Panc1 (cell line): ENCODE results near the gene GRM7. TPM values are rescaled to one million over a fixed set of nuclear protein-coding genes. Genes with fewer than 3 reads are reported as not detected.

Source experiments
- ATAC-seq: fragments of 200-7000 bp; cut with Tn5 transposase; 2 replicates; pipeline ENCODE4 v1.9.1; 2020; ENCODE audit warnings: mild to moderate bottlenecking, moderate library complexity
- BruUV-seq: library from RNA; stranded (reverse); fragments of 400-500 nt; replicated peaks from 2 replicates; lab custom pipeline; 2021; lab: Mats Ljungman, UMichigan
- CTCF ChIA-PET: fragments of 300-600 bp; sonication (Branson Sonifier 250); formaldehyde crosslinking; loops from one replicate; lab custom pipeline; 2022; ENCODE audit warnings: antibody characterized with exemption; lab: Charles Lee
- POLR2A ChIA-PET: fragments of 300-600 bp; sonication (Branson Sonifier 250); formaldehyde crosslinking; loops from one replicate; lab custom pipeline; 2022; ENCODE audit warnings: antibody characterized with exemption; lab: Charles Lee
- DNase-seq: peaks from one replicate; pipeline ENCODE4 v3.0.0-alpha.2; 2010; ENCODE audit warnings: low read depth, low spot score
- H3K27ac ChIP-seq: 2 replicates; pipeline ENCODE4 v1.5.1; 2011; ENCODE audit warnings: mild to moderate bottlenecking, low read length, inconsistent platforms
- H3K27me3 ChIP-seq: fragments of 200-500 bp; sonication (Bioruptor generic); 2 replicates; pipeline ENCODE4 v1.6.0; 2014; ENCODE audit warnings: low read length, inconsistent platforms; ENCODE audit not compliant: control insufficient read depth, insufficient read depth
- H3K36me3 ChIP-seq: fragments of 200-500 bp; sonication (Bioruptor generic); 2 replicates; pipeline ENCODE4 v1.5.1; 2014; ENCODE audit warnings: inconsistent platforms, mild to moderate bottlenecking, low read length, moderate library complexity; ENCODE audit not compliant: control insufficient read depth, insufficient read depth
- H3K4me1 ChIP-seq: 2 replicates; pipeline ENCODE4 v1.5.1; 2011; ENCODE audit warnings: inconsistent platforms, mild to moderate bottlenecking, low read length, moderate library complexity; ENCODE audit not compliant: control insufficient read depth, insufficient read depth
- H3K4me3 ChIP-seq, 2 experiments: 2 replicates each; pipeline ENCODE4 v1.5.1; 2011 to 2012; ENCODE audit warnings: low read depth in 2 of 2, low read length in 2 of 2, mild to moderate bottlenecking in 2 of 2, inconsistent platforms in 1 of 2, moderate library complexity in 1 of 2
- H3K9me3 ChIP-seq: fragments of 200-500 bp; sonication (Bioruptor generic); 2 replicates; pipeline ENCODE4 v1.5.1; 2014; ENCODE audit warnings: low read depth, mild to moderate bottlenecking, inconsistent platforms, low read length, moderate library complexity; ENCODE audit not compliant: control insufficient read depth, insufficient read depth
- CTCF ChIP-seq: fragments of 450-650 bp; IDR thresholded peaks from 2 replicates; pipeline ENCODE4 v1.5.1; 2017; ENCODE audit warnings: mild to moderate bottlenecking
- POLR2AphosphoS5 ChIP-seq: IDR thresholded peaks from 2 replicates; pipeline ENCODE4 v1.6.1; 2012; ENCODE audit warnings: mild to moderate bottlenecking, low read depth, low read length, moderate library complexity
- REST ChIP-seq, 2 experiments: IDR thresholded peaks; 2 replicates each; pipeline ENCODE4 v1.6.1; 2011 to 2012; ENCODE audit warnings: low read depth in 2 of 2, control low read depth in 1 of 2, low read length in 1 of 2, mild to moderate bottlenecking in 1 of 2, moderate library complexity in 1 of 2; ENCODE audit not compliant: insufficient read depth in 1 of 2
- SIN3A ChIP-seq: IDR thresholded peaks from 2 replicates; pipeline ENCODE4 v1.6.1; 2012; ENCODE audit warnings: low read depth, mild to moderate bottlenecking, low read length, moderate library complexity, borderline replicate concordance; ENCODE audit not compliant: insufficient read depth
- TCF7L2 ChIP-seq: IDR thresholded peaks from 2 replicates; pipeline ENCODE4 v1.6.1; 2011; ENCODE audit warnings: mild to moderate bottlenecking, low read depth, low read length, inconsistent platforms
- in situ Hi-C: cut with HindIII; loops from 2 replicates; pipeline ENCODE4 v1.10.0; 2016; ENCODE audit warnings: low sequenced_read_pairs, low pct_unique_long_range_greater_than_20kb
- intact Hi-C: fragments of 100-400 bp; cut with micrococcal nuclease; formaldehyde crosslinking; loops from one replicate; pipeline ENCODE4 v1.10.0; 2022; ENCODE audit not compliant: unreplicated experiment
- total RNA-seq: library from RNA; stranded (reverse); gene quantifications from one replicate; pipeline ENCODE4 v1.2.1, GENCODE V29; 2021; ENCODE audit not compliant: unreplicated experiment

Gene GRM7
- total RNA-seq, 1 experiment from 2014 or later: not detected

GRCh38 chr3:7610634-7611033 lies 749.7 kb downstream of the GRM7 start:
- in situ Hi-C loops: no loop called here
- DNase-seq: no peak
- no TSS peak for BruUV-seq

GRCh38 chr3:7615043-7615442 lies 754.1 kb downstream of the GRM7 start:
- Histone ChIP-seq H3K4me1 (no peaks in the 10 kb centered on the region), H3K27me3 (no peaks in the 10 kb centered on the region), H3K36me3 (no peaks in the 10 kb centered on the region), H3K27ac (no peak overlapping the region), H3K9me3 (no peaks in the 10 kb centered on the region), H3K4me3 (no peak overlapping the region)
- CTCF ChIA-PET: no interaction called here
- TF ChIP-seq TCF7L2 (no peak), POLR2AphosphoS5 (no peak), SIN3A (no peak), REST (IDR thresholded peaks at IDR 0.05; ENCODE audit: insufficient read depth in 1 of 2, low read depth in 2 of 2, low read length in 1 of 2) (no peak), CTCF (no peak)
- BruUV-seq: no TSS peak
- DNase-seq (no peak), ATAC-seq (no peak)
- intact Hi-C loops: no loop called here
- in situ Hi-C loops: no loop called here
- POLR2A ChIA-PET: no interaction called here

More at GRCh38 chr3:7610634-7611033, 749.7 kb downstream of the GRM7 start:
- no peaks in the 10 kb centered on the region for H3K36me3 ChIP-seq
- no peaks in the 10 kb centered on the region for H3K27me3 ChIP-seq
- no peaks in the 10 kb centered on the region for H3K9me3 ChIP-seq
- no peak for ATAC-seq
- H3K27ac ChIP-seq: no peak overlapping the region
- TF ChIP-seq CTCF (no peak), POLR2AphosphoS5 (no peak), TCF7L2 (no peak), SIN3A (no peak), REST (IDR thresholded peaks at IDR 0.05; ENCODE audit: insufficient read depth in 1 of 2, low read depth in 2 of 2, low read length in 1 of 2) (no peak)
- ChIA-PET POLR2A (no interaction called here), CTCF (no interaction called here)
- no peak overlapping the region for H3K4me3 ChIP-seq
- intact Hi-C loops: no loop called here
- no peaks in the 10 kb centered on the region for H3K4me1 ChIP-seq
